ENCODE data around the gene C7orf33. TPM values are rescaled to one million over a fixed set of nuclear protein-coding genes. Genes with fewer than 3 reads are reported as not detected.

C7orf33 gene
- total RNA-seq, result not detected
- not detected for polyA plus RNA-seq

- Mint-ChIP-seq H3K36me3 (no peaks in the 10 kb centered on the region), H3K4me1 (no peaks in the 10 kb centered on the region), H3K27me3 (peaks cover 33% of the 10 kb centered on the region), H3K27ac (no peak within 1 kb of the TSS), H3K9me3 (no peaks in the 10 kb centered on the region), H3K4me3 (no peak within 1 kb of the TSS)
- H3K4me3 ChIP-seq (ENCODE audit: low read depth, low read length), result no peak within 1 kb of the TSS
- ATAC-seq (ENCODE audit: low read depth in 2 of 2) (no peak), DNase-seq (no peak)
- no peaks in the 10 kb centered on the region for H3K27me3 ChIP-seq (ENCODE audit: control insufficient read depth, insufficient read depth, low read length)
- H3K9me3 ChIP-seq (ENCODE audit: control insufficient read depth in 2 of 2, low read length in 2 of 2), result no peaks in the 10 kb centered on the region
- H3K4me1 ChIP-seq (ENCODE audit: control insufficient read depth, insufficient read depth, low read length, poor library complexity, severe bottlenecking), result no peaks in the 10 kb centered on the region
- H3K27ac ChIP-seq (ENCODE audit: insufficient read depth, low read length, poor library complexity, severe bottlenecking), result no peak within 1 kb of the TSS
- H3K36me3 ChIP-seq (ENCODE audit: control insufficient read depth, insufficient read depth, low read length), result no peaks in the 10 kb centered on the region
Observed at GRCh38 chr7:148590471-148590870, at the start of gene C7orf33. TSS of gene C7orf33 (plus strand) at chr7:148590766. CDS start at chr7:148590926, 160 bp downstream.

GRCh38 chr7:148541891-148542504 is 48.6 kb upstream of the C7orf33 start:
- H3K9me3 Mint-ChIP-seq, result peaks cover 0 to 2% (median 0%) of the 10 kb centered on the region in 7 donors
- Histone ChIP-seq H3K9me3 (ENCODE audit: control insufficient read depth in 2 of 2, low read length in 2 of 2) (no peaks in the 10 kb centered on the region), H3K4me1 (ENCODE audit: control insufficient read depth, insufficient read depth, low read length, poor library complexity, severe bottlenecking) (no peaks in the 10 kb centered on the region), H3K27ac (ENCODE audit: insufficient read depth, low read length, poor library complexity, severe bottlenecking) (no peak overlapping the region), H3K27me3 (ENCODE audit: control insufficient read depth, insufficient read depth, low read length) (peaks cover 2% of the 10 kb centered on the region), H3K4me3 (ENCODE audit: low read depth, low read length) (no peak overlapping the region), H3K36me3 (ENCODE audit: control insufficient read depth, insufficient read depth, low read length) (no peaks in the 10 kb centered on the region)
- H3K4me1 Mint-ChIP-seq, result no peaks in the 10 kb centered on the region
- H3K4me3 Mint-ChIP-seq, result no peak overlapping the region
- H3K27me3 Mint-ChIP-seq, result peaks cover 26% of the 10 kb centered on the region
- DNase-seq (no peak), ATAC-seq (ENCODE audit: low read depth in 2 of 2) (no peak)
- no peak overlapping the region for H3K27ac Mint-ChIP-seq
- no peaks in the 10 kb centered on the region for H3K36me3 Mint-ChIP-seq

GRCh38 chr7:148543302-148543701 is 47.3 kb upstream of the C7orf33 start:
- H3K27ac Mint-ChIP-seq, result no peak overlapping the region
- no peaks in the 10 kb centered on the region for H3K36me3 Mint-ChIP-seq
- no peak overlapping the region for H3K4me3 Mint-ChIP-seq
- DNase-seq, result no peak
- H3K4me1 Mint-ChIP-seq, result no peaks in the 10 kb centered on the region
- no peaks in the 10 kb centered on the region for H3K4me1 ChIP-seq (ENCODE audit: control insufficient read depth, insufficient read depth, low read length, poor library complexity, severe bottlenecking)
- H3K4me3 ChIP-seq (ENCODE audit: low read depth, low read length), result no peak overlapping the region
- H3K36me3 ChIP-seq (ENCODE audit: control insufficient read depth, insufficient read depth, low read length), result no peaks in the 10 kb centered on the region
- H3K9me3 Mint-ChIP-seq, result peaks cover 0 to 5% (median 0%) of the 10 kb centered on the region in 7 donors
- peaks cover 2% of the 10 kb centered on the region for H3K27me3 ChIP-seq (ENCODE audit: control insufficient read depth, insufficient read depth, low read length)
- no peak for ATAC-seq (ENCODE audit: low read depth in 2 of 2)
- no peaks in the 10 kb centered on the region for H3K9me3 ChIP-seq (ENCODE audit: control insufficient read depth in 2 of 2, low read length in 2 of 2)
- H3K27ac ChIP-seq (ENCODE audit: insufficient read depth, low read length, poor library complexity, severe bottlenecking), result no peak overlapping the region
- peaks cover 21% of the 10 kb centered on the region for H3K27me3 Mint-ChIP-seq

- peaks cover 20% of the 10 kb centered on the region for H3K27me3 Mint-ChIP-seq
- Histone ChIP-seq H3K27me3 (ENCODE audit: control insufficient read depth, insufficient read depth, low read length) (no peaks in the 10 kb centered on the region), H3K4me3 (ENCODE audit: low read depth, low read length) (no peak overlapping the region), H3K36me3 (ENCODE audit: control insufficient read depth, insufficient read depth, low read length) (no peaks in the 10 kb centered on the region), H3K4me1 (ENCODE audit: control insufficient read depth, insufficient read depth, low read length, poor library complexity, severe bottlenecking) (no peaks in the 10 kb centered on the region), H3K9me3 (ENCODE audit: control insufficient read depth in 2 of 2, low read length in 2 of 2) (peaks cover 0 to 5% of the 10 kb centered on the region in 2 experiments), H3K27ac (ENCODE audit: insufficient read depth, low read length, poor library complexity, severe bottlenecking) (no peak overlapping the region)
- DNase-seq (no peak), ATAC-seq (ENCODE audit: low read depth in 2 of 2) (no peak)
- no peaks in the 10 kb centered on the region for H3K4me1 Mint-ChIP-seq
- no peak overlapping the region for H3K4me3 Mint-ChIP-seq
- H3K36me3 Mint-ChIP-seq, result peaks cover 4% of the 10 kb centered on the region
- no peak overlapping the region for H3K27ac Mint-ChIP-seq
- peaks cover 0 to 8% (median 5%) of the 10 kb centered on the region in 7 donors for H3K9me3 Mint-ChIP-seq
Observed at GRCh38 chr7:148545172-148545571, 45.4 kb upstream of the C7orf33 start.

- Mint-ChIP-seq H3K4me3 (no peak overlapping the region), H3K4me1 (no peaks in the 10 kb centered on the region)
- no peaks in the 10 kb centered on the region for H3K27me3 ChIP-seq (ENCODE audit: control insufficient read depth, insufficient read depth, low read length)
Observed at GRCh38 chr7:148545932-148546331, 44.6 kb upstream of the C7orf33 start.

GRCh38 chr7:148546857-148547256 is 43.7 kb upstream of the C7orf33 start:
- Mint-ChIP-seq H3K9me3 (peaks cover 0 to 16% (median 8%) of the 10 kb centered on the region in 7 donors), H3K36me3 (peaks cover 5% of the 10 kb centered on the region), H3K4me1 (no peaks in the 10 kb centered on the region), H3K27me3 (peaks cover 18% of the 10 kb centered on the region), H3K27ac (no peak overlapping the region), H3K4me3 (no peak overlapping the region)
- no peaks in the 10 kb centered on the region for H3K27me3 ChIP-seq (ENCODE audit: control insufficient read depth, insufficient read depth, low read length)
- no peaks in the 10 kb centered on the region for H3K4me1 ChIP-seq (ENCODE audit: control insufficient read depth, insufficient read depth, low read length, poor library complexity, severe bottlenecking)
- H3K27ac ChIP-seq (ENCODE audit: insufficient read depth, low read length, poor library complexity, severe bottlenecking), result no peak overlapping the region
- DNase-seq, result no peak
- no peak overlapping the region for H3K4me3 ChIP-seq (ENCODE audit: low read depth, low read length)
- peaks cover 0 to 5% of the 10 kb centered on the region in 2 experiments for H3K9me3 ChIP-seq (ENCODE audit: control insufficient read depth in 2 of 2, low read length in 2 of 2)
- no peaks in the 10 kb centered on the region for H3K36me3 ChIP-seq (ENCODE audit: control insufficient read depth, insufficient read depth, low read length)
- ATAC-seq (ENCODE audit: low read depth in 2 of 2), result no peak

More at GRCh38 chr7:148545932-148546331, 44.6 kb upstream of the C7orf33 start:
- peaks cover 20% of the 10 kb centered on the region for H3K27me3 Mint-ChIP-seq
- Histone ChIP-seq H3K27ac (ENCODE audit: insufficient read depth, low read length, poor library complexity, severe bottlenecking) (no peak overlapping the region), H3K4me3 (ENCODE audit: low read depth, low read length) (no peak overlapping the region), H3K36me3 (ENCODE audit: control insufficient read depth, insufficient read depth, low read length) (no peaks in the 10 kb centered on the region), H3K9me3 (ENCODE audit: control insufficient read depth in 2 of 2, low read length in 2 of 2) (peaks cover 0 to 5% of the 10 kb centered on the region in 2 experiments), H3K4me1 (ENCODE audit: control insufficient read depth, insufficient read depth, low read length, poor library complexity, severe bottlenecking) (no peaks in the 10 kb centered on the region)
- H3K27ac Mint-ChIP-seq, result no peak overlapping the region
- no peak for DNase-seq
- ATAC-seq (ENCODE audit: low read depth in 2 of 2), result no peak
- H3K36me3 Mint-ChIP-seq, result peaks cover 5% of the 10 kb centered on the region
- H3K9me3 Mint-ChIP-seq, result peaks cover 0 to 13% (median 6%) of the 10 kb centered on the region in 7 donors

GRCh38 chr7:148547951-148548350 is 42.6 kb upstream of the C7orf33 start:
- Mint-ChIP-seq H3K27me3 (peaks cover 19% of the 10 kb centered on the region), H3K4me3 (no peak overlapping the region), H3K4me1 (no peaks in the 10 kb centered on the region), H3K9me3 (peaks cover 0 to 16% (median 8%) of the 10 kb centered on the region in 7 donors), H3K36me3 (peaks cover 5% of the 10 kb centered on the region), H3K27ac (no peak overlapping the region)
- DNase-seq (no peak), ATAC-seq (ENCODE audit: low read depth in 2 of 2) (no peak)
- no peaks in the 10 kb centered on the region for H3K27me3 ChIP-seq (ENCODE audit: control insufficient read depth, insufficient read depth, low read length)
- no peaks in the 10 kb centered on the region for H3K36me3 ChIP-seq (ENCODE audit: control insufficient read depth, insufficient read depth, low read length)
- H3K27ac ChIP-seq (ENCODE audit: insufficient read depth, low read length, poor library complexity, severe bottlenecking), result no peak overlapping the region
- H3K9me3 ChIP-seq (ENCODE audit: control insufficient read depth in 2 of 2, low read length in 2 of 2), result peaks cover 0 to 5% of the 10 kb centered on the region in 2 experiments
- no peak overlapping the region for H3K4me3 ChIP-seq (ENCODE audit: low read depth, low read length)
- no peaks in the 10 kb centered on the region for H3K4me1 ChIP-seq (ENCODE audit: control insufficient read depth, insufficient read depth, low read length, poor library complexity, severe bottlenecking)

GRCh38 chr7:148553979-148554378 is 36.6 kb upstream of the C7orf33 start:
- Mint-ChIP-seq H3K4me3 (no peak overlapping the region), H3K27me3 (peaks cover 30% of the 10 kb centered on the region), H3K9me3 (peaks cover 0 to 16% (median 3%) of the 10 kb centered on the region in 7 donors), H3K36me3 (peaks cover 5% of the 10 kb centered on the region), H3K4me1 (no peaks in the 10 kb centered on the region), H3K27ac (no peak overlapping the region)
- no peak overlapping the region for H3K27ac ChIP-seq (ENCODE audit: insufficient read depth, low read length, poor library complexity, severe bottlenecking)
- H3K9me3 ChIP-seq (ENCODE audit: control insufficient read depth in 2 of 2, low read length in 2 of 2), result peaks cover 0 to 5% of the 10 kb centered on the region in 2 experiments
- DNase-seq (no peak), ATAC-seq (ENCODE audit: low read depth in 2 of 2) (no peak)
- no peaks in the 10 kb centered on the region for H3K36me3 ChIP-seq (ENCODE audit: control insufficient read depth, insufficient read depth, low read length)
- H3K4me1 ChIP-seq (ENCODE audit: control insufficient read depth, insufficient read depth, low read length, poor library complexity, severe bottlenecking), result no peaks in the 10 kb centered on the region
- peaks cover 4% of the 10 kb centered on the region for H3K27me3 ChIP-seq (ENCODE audit: control insufficient read depth, insufficient read depth, low read length)
- H3K4me3 ChIP-seq (ENCODE audit: low read depth, low read length), result no peak overlapping the region
